H1 (cell line): Measurements from ENCODE around the gene CTIF. TPM values are rescaled to one million over a fixed set of nuclear protein-coding genes. Genes with fewer than 3 reads are reported as not detected.

Experiments used
- CTCF ChIA-PET: fragments of 300-600 bp; sonication (Branson Sonifier 250); formaldehyde crosslinking; loops from one replicate; lab custom pipeline; 2021; ENCODE audit not compliant: partially characterized antibody; lab: Charles Lee
- POLR2A ChIA-PET: fragments of 300-600 bp; sonication (Branson Sonifier 250); formaldehyde crosslinking; loops from one replicate; lab custom pipeline; 2021; ENCODE audit warnings: inconsistent platforms; ENCODE audit not compliant: partially characterized antibody; lab: Charles Lee
- DNase-seq, 2 experiments: peaks; one replicate each; pipeline versions ENCODE4 v3.0.0 to v3.0.0-alpha.2; 2010 to 2022; ENCODE audit warnings: low spot score in 2 of 2, low read depth in 1 of 2, mixed read lengths in 1 of 2
- FAIRE-seq: peaks from 2 replicates; lab custom pipeline; 2011; peaks lifted over from hg19 to GRCh38; lab: Jason Lieb, UNC
- H2AFZ ChIP-seq: 2 replicates; pipeline ENCODE4 v1.8.1; 2012; ENCODE audit warnings: low read length, inconsistent platforms
- H2AK5ac ChIP-seq: 2 replicates; pipeline ENCODE4 v1.6.1; 2013; ENCODE audit warnings: low read depth, low read length
- H2BK120ac ChIP-seq: replicated peaks from 2 replicates; pipeline ENCODE3; 2013; ENCODE audit warnings: low read depth, low read length, inconsistent platforms
- H2BK12ac ChIP-seq: 2 replicates; pipeline ENCODE4 v1.6.1; 2013; ENCODE audit warnings: low read depth, low read length
- H2BK15ac ChIP-seq: 2 replicates; pipeline ENCODE4 v1.6.1; 2013; ENCODE audit warnings: low read length
- H2BK20ac ChIP-seq: 2 replicates; pipeline ENCODE4 v1.6.1; 2013; ENCODE audit warnings: low read length
- H2BK5ac ChIP-seq: 2 replicates; pipeline ENCODE4 v1.6.1; 2013; ENCODE audit warnings: low read depth, low read length
- H3K14ac ChIP-seq: 2 replicates; pipeline ENCODE4 v1.6.1; 2013; ENCODE audit warnings: inconsistent platforms; ENCODE audit not compliant: insufficient read length
- H3K18ac ChIP-seq: 2 replicates; pipeline ENCODE4 v1.6.1; 2013; ENCODE audit warnings: low read length; ENCODE audit errors: extremely low read depth
- H3K23ac ChIP-seq: 2 replicates; pipeline ENCODE4 v1.6.1; 2013; ENCODE audit warnings: inconsistent platforms; ENCODE audit not compliant: insufficient read length
- H3K23me2 ChIP-seq: 2 replicates; pipeline ENCODE4 v1.6.1; 2013; ENCODE audit warnings: low read depth, low read length
- H3K27ac ChIP-seq: 2 replicates; pipeline ENCODE4 v1.6.1; 2011; ENCODE audit warnings: low read depth, low read length, inconsistent platforms
- H3K27me3 ChIP-seq, 4 experiments: replicated peaks in 1 of 4; 1 replicate in 1 of 4; 2 replicates in 3 of 4; pipeline versions ENCODE4 v1.6.1 to v1.8.1; 2011 to 2013; ENCODE audit warnings: low read length in 3 of 4, mild to moderate bottlenecking in 3 of 4, inconsistent platforms in 2 of 4, mixed read lengths in 2 of 4, moderate library complexity in 1 of 4; ENCODE audit not compliant: control insufficient read depth in 3 of 4, insufficient read depth in 3 of 4; ENCODE audit errors: extremely low read depth in 1 of 4
- H3K36me3 ChIP-seq, 4 experiments: 2 replicates each; pipeline versions ENCODE4 v1.6.1 to v1.8.1; 2011 to 2013; ENCODE audit warnings: mild to moderate bottlenecking in 4 of 4, low read length in 3 of 4, moderate library complexity in 2 of 4, control low read depth in 1 of 4, inconsistent platforms in 1 of 4; ENCODE audit not compliant: insufficient read depth in 4 of 4, control insufficient read depth in 2 of 4
- H3K4ac ChIP-seq: replicated peaks from 2 replicates; pipeline ENCODE3; 2013; ENCODE audit warnings: low read length, low read depth, mixed read lengths, inconsistent platforms; ENCODE audit not compliant: insufficient read length
- H3K4me1 ChIP-seq, 4 experiments: replicated peaks in 1 of 4; 1 replicate in 1 of 4; 2 replicates in 3 of 4; pipeline versions ENCODE4 v1.6.1 to v1.8.1; 2011 to 2013; ENCODE audit warnings: low read length in 3 of 4, inconsistent platforms in 2 of 4, mixed read lengths in 1 of 4; ENCODE audit not compliant: insufficient read depth in 4 of 4, control insufficient read depth in 3 of 4
- H3K4me2 ChIP-seq, 2 experiments: 2 replicates each; pipeline versions ENCODE4 v1.6.1 to v1.8.1; 2011 to 2013; ENCODE audit warnings: low read depth in 2 of 2, low read length in 2 of 2, control low read depth in 1 of 2, inconsistent platforms in 1 of 2, mild to moderate bottlenecking in 1 of 2; ENCODE audit not compliant: insufficient read depth in 1 of 2
- H3K4me3 ChIP-seq, 4 experiments: fragments of 200-600, 300-600 bp in 1 of 4; sonication (generic), shearing (Covaris generic), sonication (Bioruptor Twin) in 1 of 4; 2 replicates each; pipeline versions ENCODE4 v1.5.1 to v1.8.1; 2011 to 2016; ENCODE audit warnings: low read length in 4 of 4, low read depth in 3 of 4, control low read depth in 2 of 4, inconsistent platforms in 2 of 4, mild to moderate bottlenecking in 2 of 4, mixed read lengths in 1 of 4, moderate library complexity in 1 of 4; ENCODE audit not compliant: insufficient read depth in 2 of 4; ENCODE audit errors: extremely low read depth in 1 of 4
- H3K56ac ChIP-seq: replicated peaks from 2 replicates; pipeline ENCODE3; 2013; ENCODE audit warnings: low read depth, mild to moderate bottlenecking, mixed read lengths, low read length, inconsistent platforms; ENCODE audit not compliant: insufficient read length
- H3K79me1 ChIP-seq: 2 replicates; pipeline ENCODE4 v1.6.1; 2013; ENCODE audit warnings: low read depth, low read length, control low read depth
- H3K79me2 ChIP-seq, 2 experiments: 2 replicates each; pipeline versions ENCODE4 v1.6.1 to v1.8.1; 2012 to 2013; ENCODE audit warnings: low read length in 2 of 2, mild to moderate bottlenecking in 2 of 2, inconsistent platforms in 1 of 2; ENCODE audit not compliant: insufficient read depth in 2 of 2, control insufficient read depth in 1 of 2
- H3K9ac ChIP-seq, 4 experiments: replicated peaks in 1 of 4; 1 replicate in 1 of 4; 2 replicates in 3 of 4; pipeline versions ENCODE4 v1.6.1 to v1.8.1; 2011 to 2013; ENCODE audit warnings: low read depth in 3 of 4, low read length in 3 of 4, control low read depth in 2 of 4, mild to moderate bottlenecking in 2 of 4, moderate library complexity in 2 of 4, inconsistent platforms in 1 of 4; ENCODE audit errors: extremely low read depth in 1 of 4
- H3K9me3 ChIP-seq, 2 experiments: 2 replicates each; pipeline versions ENCODE4 v1.6.1 to v1.8.1; 2012 to 2013; ENCODE audit warnings: mild to moderate bottlenecking in 2 of 2, moderate library complexity in 2 of 2, control low read depth in 1 of 2, inconsistent platforms in 1 of 2, low read depth in 1 of 2, low read length in 1 of 2, mixed read lengths in 1 of 2; ENCODE audit not compliant: insufficient read depth in 2 of 2
- H4K20me1 ChIP-seq, 2 experiments: replicated peaks in 1 of 2; 2 replicates each; pipeline versions ENCODE3 to v1.8.1; 2011 to 2013; ENCODE audit warnings: inconsistent platforms in 2 of 2, low read length in 2 of 2, mild to moderate bottlenecking in 1 of 2; ENCODE audit not compliant: insufficient read depth in 2 of 2, control insufficient read depth in 1 of 2
- H4K5ac ChIP-seq: 2 replicates; pipeline ENCODE4 v1.6.1; 2013; ENCODE audit warnings: low read length, low read depth, mixed read lengths, inconsistent platforms; ENCODE audit not compliant: insufficient read length
- H4K8ac ChIP-seq: 2 replicates; pipeline ENCODE4 v1.8.0; 2013; ENCODE audit warnings: mild to moderate bottlenecking, moderate library complexity, low read length, inconsistent platforms; ENCODE audit not compliant: insufficient read depth; ENCODE audit errors: extremely low read depth
- H4K91ac ChIP-seq: replicated peaks from 2 replicates; pipeline ENCODE3; 2013; ENCODE audit warnings: low read length, mixed read lengths, inconsistent platforms; ENCODE audit not compliant: insufficient read length
- CREB1 ChIP-seq: IDR thresholded peaks from 2 replicates; pipeline ENCODE4 v1.6.1; 2012; ENCODE audit warnings: inconsistent platforms
- FOSL1 ChIP-seq: IDR thresholded peaks from 2 replicates; pipeline ENCODE4 v1.6.1; 2011; ENCODE audit warnings: mild to moderate bottlenecking, low read depth, low read length, moderate library complexity; ENCODE audit not compliant: insufficient read depth
- RBBP5 ChIP-seq: IDR thresholded peaks from 2 replicates; pipeline ENCODE4 v1.7.1; 2012; ENCODE audit warnings: low read depth, mild to moderate bottlenecking, inconsistent platforms, low read length, moderate library complexity, borderline replicate concordance
- RFX5 ChIP-seq: IDR thresholded peaks from 2 replicates; pipeline ENCODE4 v1.6.1; 2011; ENCODE audit warnings: low read depth, low read length, improper control_type of control experiment, borderline replicate concordance
- RNF2 ChIP-seq: fragments of 200-900, 300-1000 bp; sonication (generic); IDR thresholded peaks from 2 replicates; pipeline ENCODE4 v1.7.1; 2016; ENCODE audit warnings: borderline replicate concordance, low read depth, mild to moderate bottlenecking, antibody characterized with exemption, low read length; ENCODE audit not compliant: poor library complexity, severe bottlenecking; ENCODE audit errors: missing control alignments
- SRF ChIP-seq: IDR thresholded peaks from 2 replicates; pipeline ENCODE4 v1.6.1; 2011; ENCODE audit warnings: mild to moderate bottlenecking, low read depth, low read length, moderate library complexity
- TAF1 ChIP-seq: IDR thresholded peaks from 2 replicates; pipeline ENCODE4 v1.6.1; 2011; ENCODE audit warnings: mild to moderate bottlenecking, low read depth, low read length
- WGBS, 2 experiments: shearing (Covaris generic) in 1 of 2; methylation state at CpG; one replicate each; pipeline versions ENCODE4 v1.1.6 to v1.1.7; 2013 to 2015; ENCODE audit warnings: low lambda C conversion rate in 2 of 2, mixed read lengths in 2 of 2, inconsistent platforms in 1 of 2, low coverage in 1 of 2, missing lambda C conversion rate in 1 of 2; ENCODE audit not compliant: insufficient replicate concordance in 2 of 2, insufficient coverage in 1 of 2, insufficient read length in 1 of 2; ENCODE audit errors: extremely low coverage in 1 of 2, missing lambda C conversion rate in 1 of 2; 5-methylcytosine and 5-hydroxymethylcytosine counted together
- polyA plus RNA-seq, 7 experiments: library from polyadenylated mRNA; depleted of rRNA in 3 of 7; stranded (reverse) in 5 of 7; unstranded in 2 of 7; fragments of >200 nt in 5 of 7; fragments of 200-250 nt in 2 of 7; gene quantifications; 1 replicate in 5 of 7; 2 replicates in 1 of 7; 4 replicates in 1 of 7; pipeline versions ENCODE4 v1.2.1 to v1.2.3, GENCODE V29; 2011 to 2013; ENCODE audit warnings: missing spikeins in 2 of 7, mixed read lengths in 2 of 7
- total RNA-seq: library from RNA; stranded (reverse); fragmentation: NEBNext Ultra II Directional; extraction: Animal tissue kit (Norgen Biotek cat#: 25700); gene quantifications from 2 replicates; pipeline ENCODE4 v1.2.1, GENCODE V29; 2021

CTIF gene
- total and polyA plus RNA-seq, 2 of the 8 experiments (the other 6 are each of a cell fraction or from before 2014, with no cell fraction given), result 9.0 to 17.8 TPM

DNA sequence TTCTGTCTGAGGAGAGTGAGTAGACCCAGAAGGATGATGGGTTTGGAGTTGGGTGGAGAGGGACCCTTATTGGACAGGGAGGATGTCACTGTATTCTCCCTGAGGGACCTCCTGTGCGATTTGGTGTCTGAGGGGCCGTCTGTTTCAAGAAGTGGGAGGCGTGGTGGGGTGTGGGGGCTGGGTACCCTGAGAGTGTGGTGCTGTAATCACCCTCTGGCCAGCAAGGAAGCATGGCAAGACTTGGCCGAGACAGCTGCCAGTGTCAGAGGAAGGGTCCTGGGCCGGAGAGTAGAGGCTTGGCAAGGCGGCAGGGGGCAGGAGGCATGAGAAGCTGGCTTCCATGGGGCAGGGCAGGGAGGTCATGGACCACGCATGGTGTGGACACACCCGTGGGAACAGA is 43.1 kb downstream of the CTIF start:
- H3K27me3 ChIP-seq, result no peaks in the 10 kb centered on the region
- no peak overlapping the region for H4K91ac ChIP-seq
- FAIRE-seq (no peak), DNase-seq (no peak)
- no peak overlapping the region for H2BK120ac ChIP-seq
- H3K4ac ChIP-seq, result no peak overlapping the region
- H3K27ac ChIP-seq, result no peak overlapping the region
- 0 out of 4 replicates have a peak, but pooled peaks cover 0 to 5% of the 10 kb centered on the region in 2 experiments for H3K9me3 ChIP-seq
- H4K5ac ChIP-seq, result no peak overlapping the region
- peaks cover 7% of the 10 kb centered on the region for H3K79me1 ChIP-seq
- H4K20me1 ChIP-seq, result peaks cover 2 to 3% of the 10 kb centered on the region in 2 experiments
- H3K18ac ChIP-seq, result no peak overlapping the region
- H2AK5ac ChIP-seq, result no peak overlapping the region
- H4K8ac ChIP-seq, result no peak overlapping the region; the same call in 1 of the 2 replicates
- no peak overlapping the region for H2BK12ac ChIP-seq
- ChIA-PET POLR2A (no interaction called here), CTCF (interaction anchor here (0.9 to 1.3 kb wide), 2 partner anchors 19 to 22 kb away, joined by 3 to 4 read pairs; no protein-coding TSS in a partner anchor)
- H3K79me2 ChIP-seq, result peaks cover 0 to 16% of the 10 kb centered on the region in 2 experiments; a peak in 1 of 4 replicates
- no peaks in the 10 kb centered on the region; a peak in 1 of 8 replicates for H3K36me3 ChIP-seq
- no peak overlapping the region for H3K4me2 ChIP-seq
- no peak overlapping the region for H2BK20ac ChIP-seq
- no peak overlapping the region for H3K4me3 ChIP-seq
- H3K23ac ChIP-seq, result no peak overlapping the region
- no peak overlapping the region for H3K14ac ChIP-seq
- H3K9ac ChIP-seq, result no peak overlapping the region
- H2BK5ac ChIP-seq, result no peak overlapping the region
- WGBS, 2 experiments, result 91% methylated on average over 8 of the region's 8 CpGs; no CpG with 5 or more reads in 1 of the 2 experiments
- H2BK15ac ChIP-seq, result no peak overlapping the region
- no peak overlapping the region for H3K56ac ChIP-seq
- peaks cover 3 to 8% (median 3%) of the 10 kb centered on the region in 4 experiments; a peak in 5 of 7 replicates for H3K4me1 ChIP-seq
- H2AFZ ChIP-seq, result no peak overlapping the region
- H3K23me2 ChIP-seq, result no peaks in the 10 kb centered on the region
- TF ChIP-seq RBBP5 (no peak), SRF (no peak), FOSL1 (no peak), CREB1 (no peak), RFX5 (no peak), RNF2 (no peak), TAF1 (no peak)
